A673 (cell line): Measurements from ENCODE around the gene GSTO2. TPM values are rescaled to one million over a fixed set of nuclear protein-coding genes. Genes with fewer than 3 reads are reported as not detected.

Experiments used
- BruUV-seq: library from RNA; stranded (reverse); fragments of 400-500 nt; replicated peaks from 2 replicates; lab custom pipeline; 2021; lab: Mats Ljungman, UMichigan
- CTCF ChIA-PET: fragments of 300-600 bp; sonication (Branson Sonifier 250); formaldehyde crosslinking; loops from one replicate; lab custom pipeline; 2022; ENCODE audit warnings: antibody characterized with exemption; lab: Charles Lee
- POLR2A ChIA-PET: fragments of 300-600 bp; sonication (Branson Sonifier 250); formaldehyde crosslinking; loops from one replicate; lab custom pipeline; 2022; ENCODE audit warnings: antibody characterized with exemption; ENCODE audit not compliant: low non-redundant PET; lab: Charles Lee
- DNase-seq: peaks from one replicate; pipeline ENCODE4 v3.0.0-alpha.2; 2015; ENCODE audit warnings: low spot score
- H3K27ac ChIP-seq: fragments of 200-600 bp; sonication (generic); 2 replicates; pipeline ENCODE4 v1.5.1; 2016; ENCODE audit warnings: mixed run types, low read depth, mild to moderate bottlenecking, mixed read lengths, antibody characterized with exemption, low read length; ENCODE audit not compliant: poor library complexity, severe bottlenecking
- H3K27me3 ChIP-seq: fragments of 200-600 bp; sonication (generic); replicated peaks from 2 replicates; pipeline ENCODE4 v1.6.1; 2017; ENCODE audit warnings: mixed run types, low read depth, mild to moderate bottlenecking, mixed read lengths, antibody characterized with exemption, low read length; ENCODE audit not compliant: insufficient read depth, poor library complexity
- H3K36me3 ChIP-seq: fragments of 200-600 bp; sonication (generic); 2 replicates; pipeline ENCODE4 v1.6.1; 2016; ENCODE audit warnings: mixed run types, mild to moderate bottlenecking, mixed read lengths, antibody characterized with exemption, low read length; ENCODE audit not compliant: insufficient read depth, poor library complexity, severe bottlenecking
- H3K4me1 ChIP-seq: fragments of 200-600 bp; sonication (generic); 2 replicates; pipeline ENCODE4 v1.6.1; 2017; ENCODE audit warnings: mixed run types, mild to moderate bottlenecking, mixed read lengths, antibody characterized with exemption, low read length; ENCODE audit not compliant: insufficient read depth, poor library complexity, severe bottlenecking
- H3K4me3 ChIP-seq: fragments of 200-600 bp; sonication (generic); 2 replicates; pipeline ENCODE4 v1.5.1; 2016; ENCODE audit warnings: low read depth, mixed run types, mild to moderate bottlenecking, mixed read lengths, low read length; ENCODE audit not compliant: poor library complexity, severe bottlenecking
- H3K9me3 ChIP-seq: fragments of 200-600 bp; sonication (generic); 2 replicates; pipeline ENCODE4 v1.6.1; 2016; ENCODE audit warnings: mixed run types, low read depth, mild to moderate bottlenecking, mixed read lengths, antibody characterized with exemption, low read length; ENCODE audit not compliant: poor library complexity, severe bottlenecking
- EZH2 ChIP-seq: fragments of 200-600 bp; sonication (generic); IDR thresholded peaks from 2 replicates; pipeline ENCODE4 v1.6.1; 2017; ENCODE audit warnings: borderline replicate concordance, low read depth, mild to moderate bottlenecking, mixed read lengths, antibody characterized with exemption, low read length; ENCODE audit not compliant: poor library complexity, severe bottlenecking
- intact Hi-C: fragments of 100-400 bp; cut with micrococcal nuclease; formaldehyde crosslinking; loops from one replicate; pipeline ENCODE4 v1.10.0; 2022; ENCODE audit not compliant: unreplicated experiment
- total RNA-seq: library from RNA; stranded (reverse); gene quantifications from 2 replicates; pipeline ENCODE4 v1.2.3, GENCODE V29; 2021
- TF ChIP-seq, protein P1 (sequence below): fragments of 300-800, 200-600 bp; sonication (generic); conservative IDR thresholded peaks from 2 replicates; pipeline ENCODE4 v1.5.1; 2017; ENCODE audit warnings: low read depth, mild to moderate bottlenecking, antibody characterized with exemption, low read length, moderate library complexity, mixed read lengths

Gene GSTO2
- total RNA-seq, 1 experiment from 2014 or later, result 0.26 TPM

DNA sequence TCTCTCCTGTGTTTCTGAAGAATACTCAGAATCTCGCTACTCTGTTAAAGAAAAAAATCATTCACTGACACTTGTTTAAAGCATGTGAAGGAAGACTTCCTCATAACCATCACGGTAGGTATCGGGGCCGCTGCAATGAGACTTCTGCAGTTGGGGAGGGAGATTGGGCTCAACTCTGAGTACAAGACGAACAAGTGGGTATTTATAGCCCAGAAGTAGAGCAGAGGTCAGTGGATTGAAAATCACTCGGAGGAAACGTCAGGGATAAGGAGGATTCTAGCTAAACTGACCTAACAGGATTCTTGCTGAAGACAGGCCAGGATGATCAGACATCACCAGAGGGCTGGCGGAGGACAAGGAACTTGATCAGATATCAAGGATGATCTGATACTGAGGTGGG is 35.9 kb downstream of the GSTO2 start:
- no peak overlapping the region for H3K4me3 ChIP-seq
- TF ChIP-seq EZH2, result no peak
- peaks cover 5% of the 10 kb centered on the region for H3K36me3 ChIP-seq
- no peaks in the 10 kb centered on the region for H3K9me3 ChIP-seq
- BruUV-seq, result no TSS peak
- H3K27me3 ChIP-seq, result no peaks in the 10 kb centered on the region
- POLR2A ChIA-PET, result no interaction called here
- intact Hi-C loops, result loop anchor here (1.0 kb wide), 1 partner anchor 45 kb away; no protein-coding TSS in a partner anchor
- H3K27ac ChIP-seq, result no peak overlapping the region
- no peak for DNase-seq
- CTCF ChIA-PET, result interaction anchor here (0.6 to 2.0 kb wide), 6 partner anchors 10 to 49 kb away, joined by 3 to 18 read pairs (median 4); partner anchors contain the start of genes CFAP58 and ITPRIP
- H3K4me1 ChIP-seq, result no peaks in the 10 kb centered on the region

DNA sequence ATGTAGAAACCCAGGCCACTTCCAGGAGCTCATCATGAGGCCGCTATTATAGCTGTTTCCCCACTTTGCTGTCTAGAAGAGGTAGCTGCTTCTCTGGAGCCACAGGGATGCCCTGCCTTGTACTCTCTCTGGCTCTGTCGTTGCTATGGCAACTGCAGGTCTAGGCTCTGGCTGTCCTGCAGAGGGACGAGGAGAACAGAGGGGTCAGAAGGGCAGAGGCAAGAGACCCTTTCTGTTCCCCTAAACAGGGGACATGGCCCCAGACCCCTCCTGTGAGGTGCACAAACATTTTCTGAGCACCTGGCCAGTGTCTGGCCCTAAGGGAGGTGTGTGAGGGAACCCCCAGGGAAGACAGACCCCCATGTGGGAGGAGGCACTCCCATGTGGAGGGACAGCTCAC is 37.9 kb downstream of the GSTO2 start:
- POLR2A ChIA-PET, result interaction anchor here (0.9 kb wide), 1 partner anchor 10 kb away, joined by 3 read pairs; no protein-coding TSS in a partner anchor
- DNase-seq, result no peak
- Histone ChIP-seq H3K27me3 (no peaks in the 10 kb centered on the region), H3K27ac (no peak overlapping the region), H3K4me3 (no peak overlapping the region), H3K9me3 (no peaks in the 10 kb centered on the region), H3K4me1 (no peaks in the 10 kb centered on the region), H3K36me3 (peaks cover 5% of the 10 kb centered on the region)
- TF ChIP-seq, protein P1, sequence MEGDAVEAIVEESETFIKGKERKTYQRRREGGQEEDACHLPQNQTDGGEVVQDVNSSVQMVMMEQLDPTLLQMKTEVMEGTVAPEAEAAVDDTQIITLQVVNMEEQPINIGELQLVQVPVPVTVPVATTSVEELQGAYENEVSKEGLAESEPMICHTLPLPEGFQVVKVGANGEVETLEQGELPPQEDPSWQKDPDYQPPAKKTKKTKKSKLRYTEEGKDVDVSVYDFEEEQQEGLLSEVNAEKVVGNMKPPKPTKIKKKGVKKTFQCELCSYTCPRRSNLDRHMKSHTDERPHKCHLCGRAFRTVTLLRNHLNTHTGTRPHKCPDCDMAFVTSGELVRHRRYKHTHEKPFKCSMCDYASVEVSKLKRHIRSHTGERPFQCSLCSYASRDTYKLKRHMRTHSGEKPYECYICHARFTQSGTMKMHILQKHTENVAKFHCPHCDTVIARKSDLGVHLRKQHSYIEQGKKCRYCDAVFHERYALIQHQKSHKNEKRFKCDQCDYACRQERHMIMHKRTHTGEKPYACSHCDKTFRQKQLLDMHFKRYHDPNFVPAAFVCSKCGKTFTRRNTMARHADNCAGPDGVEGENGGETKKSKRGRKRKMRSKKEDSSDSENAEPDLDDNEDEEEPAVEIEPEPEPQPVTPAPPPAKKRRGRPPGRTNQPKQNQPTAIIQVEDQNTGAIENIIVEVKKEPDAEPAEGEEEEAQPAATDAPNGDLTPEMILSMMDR, result no peak
- TF ChIP-seq EZH2, result no peak
- intact Hi-C loops, result no loop called here
- CTCF ChIA-PET, result interaction anchor here (2.0 kb wide), 1 partner anchor 44 kb away, joined by 18 read pairs; no protein-coding TSS in a partner anchor
- no TSS peak for BruUV-seq

DNA sequence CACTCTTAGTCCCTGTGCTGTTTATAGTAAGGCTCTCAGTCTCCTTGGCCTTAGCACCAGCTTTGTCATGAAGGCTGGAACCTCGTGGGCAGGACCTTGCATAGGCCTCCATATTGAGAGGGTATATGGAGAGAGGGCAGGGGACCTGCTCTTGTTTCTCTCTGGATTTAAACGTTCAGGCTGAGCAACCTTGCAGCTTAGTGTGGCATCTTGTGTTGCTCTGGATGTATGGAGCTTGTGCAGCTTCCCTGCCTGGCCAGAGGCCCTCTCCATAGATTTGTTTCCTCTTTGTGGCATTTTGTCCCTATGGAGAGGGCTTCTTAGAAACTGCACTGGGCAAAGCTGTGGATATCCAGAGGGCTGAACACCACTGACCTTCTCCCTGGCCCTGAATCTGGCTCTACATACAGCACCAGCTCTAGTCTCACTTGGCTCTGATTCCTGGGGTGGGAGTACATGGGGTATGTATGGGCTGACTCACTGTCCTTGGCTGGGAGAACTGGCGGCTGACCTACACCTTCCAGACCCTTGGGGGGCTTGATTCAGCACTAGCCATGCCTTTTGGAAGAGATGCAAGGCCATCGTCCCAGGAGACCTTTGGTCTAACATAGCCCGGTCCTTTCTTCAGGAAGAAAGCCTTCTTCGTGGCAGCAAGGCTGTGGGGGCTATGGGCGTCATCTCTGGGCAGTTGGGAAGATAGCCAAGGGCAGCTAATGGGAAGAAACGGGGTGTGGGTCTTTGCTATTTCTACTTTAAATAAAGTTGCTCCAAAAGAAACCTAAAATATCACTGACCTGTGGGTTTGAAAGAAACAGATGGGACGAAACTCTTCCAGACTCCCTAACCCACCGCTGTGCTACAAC is 38.8 kb downstream of the GSTO2 start:
- DNase-seq, result no peak
- ChIA-PET CTCF (no interaction called here), POLR2A (no interaction called here)
- H3K36me3 ChIP-seq, result peaks cover 14% of the 10 kb centered on the region
- no TSS peak for BruUV-seq
- H3K4me3 ChIP-seq, result no peak overlapping the region
- H3K27me3 ChIP-seq, result no peaks in the 10 kb centered on the region
- no peaks in the 10 kb centered on the region for H3K4me1 ChIP-seq
- no peak overlapping the region for H3K27ac ChIP-seq
- no peaks in the 10 kb centered on the region for H3K9me3 ChIP-seq
- intact Hi-C loops, result no loop called here
- TF ChIP-seq EZH2, result no peak
- TF ChIP-seq, protein P1, result no peak
